AG08396 (cell line): Measurements from ENCODE around the gene PTPN1.
"Not testable (repeated sequence)": the region's sequence is repeated elsewhere in the genome, so short reads cannot be mapped to it uniquely, and the experiment has no call there.

ENCODE experiments used
- DNase-seq: peaks from one replicate; pipeline ENCODE4 v3.0.0; 2012; ENCODE audit warnings: low spot score, mixed read lengths

PTPN1 gene

GRCh38 chr20:50532221-50532620, 22.0 kb downstream of the PTPN1 start:
- DNase-seq: no peak

GRCh38 chr20:50533061-50533460, 22.9 kb downstream of the PTPN1 start:
- no peak for DNase-seq

DNA sequence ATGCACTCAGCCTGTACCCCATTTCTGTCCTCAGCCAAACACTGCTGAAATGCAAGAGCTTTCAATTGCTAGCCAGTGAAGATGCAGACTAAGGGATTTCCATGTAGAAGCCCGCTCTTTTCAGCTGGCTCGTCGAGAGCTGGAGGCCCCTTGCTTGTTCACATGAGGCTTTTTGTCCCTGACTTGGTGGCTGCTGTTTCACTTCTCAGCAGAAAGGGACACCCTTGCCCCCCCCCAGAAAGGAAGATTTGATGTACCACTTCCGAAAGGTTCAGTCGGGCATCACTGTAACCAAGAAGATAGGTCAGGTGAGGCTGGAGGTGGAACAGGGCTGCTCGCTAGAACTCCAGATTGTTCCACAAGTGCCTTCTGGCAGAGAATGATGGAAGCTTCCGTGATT, 23.3 kb downstream of the PTPN1 start:
- no peak for DNase-seq

DNA sequence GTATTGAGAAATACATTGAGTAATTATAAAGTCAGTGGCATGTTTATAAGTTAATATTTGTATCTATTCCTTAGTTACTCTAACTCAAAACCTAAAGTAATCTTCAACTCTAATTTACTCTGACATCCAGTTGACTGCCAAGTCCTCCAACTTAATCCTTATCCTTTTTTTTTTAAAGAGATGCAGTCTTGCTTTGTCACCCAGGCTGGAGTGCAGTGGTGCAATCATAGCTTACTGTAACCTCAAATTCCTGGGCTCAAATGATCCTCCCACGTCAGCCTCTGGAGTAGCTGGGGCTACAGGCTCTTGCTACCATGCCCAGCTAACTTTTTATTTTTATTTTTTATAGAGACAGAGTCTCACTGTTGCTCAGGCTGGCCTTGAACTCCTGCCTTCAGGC, 24.4 kb downstream of the PTPN1 start:
- DNase-seq: no peak

- DNase-seq: no peak
Observed at GRCh38 chr20:50535162-50535561, 25.0 kb downstream of the PTPN1 start.

DNA sequence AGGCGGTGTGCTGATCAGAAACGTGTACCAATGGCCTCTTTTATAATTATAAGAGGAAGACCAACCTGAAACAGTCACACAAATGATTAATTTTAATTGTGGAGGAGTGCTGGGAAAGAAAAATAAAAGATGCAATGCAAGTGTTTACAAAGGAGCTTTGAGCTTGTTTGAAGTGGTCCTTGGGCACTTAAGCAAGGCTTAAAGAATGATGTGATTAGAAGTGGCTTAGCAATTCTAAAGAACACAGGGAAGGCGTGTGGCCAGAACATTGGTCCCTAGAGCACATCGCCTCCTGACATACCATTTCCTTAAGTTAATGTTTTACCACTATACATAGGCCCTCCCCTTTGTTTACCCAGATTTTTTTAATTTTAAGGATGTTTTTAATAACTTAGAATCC, 26.1 kb downstream of the PTPN1 start:
- DNase-seq: no peak

DNA sequence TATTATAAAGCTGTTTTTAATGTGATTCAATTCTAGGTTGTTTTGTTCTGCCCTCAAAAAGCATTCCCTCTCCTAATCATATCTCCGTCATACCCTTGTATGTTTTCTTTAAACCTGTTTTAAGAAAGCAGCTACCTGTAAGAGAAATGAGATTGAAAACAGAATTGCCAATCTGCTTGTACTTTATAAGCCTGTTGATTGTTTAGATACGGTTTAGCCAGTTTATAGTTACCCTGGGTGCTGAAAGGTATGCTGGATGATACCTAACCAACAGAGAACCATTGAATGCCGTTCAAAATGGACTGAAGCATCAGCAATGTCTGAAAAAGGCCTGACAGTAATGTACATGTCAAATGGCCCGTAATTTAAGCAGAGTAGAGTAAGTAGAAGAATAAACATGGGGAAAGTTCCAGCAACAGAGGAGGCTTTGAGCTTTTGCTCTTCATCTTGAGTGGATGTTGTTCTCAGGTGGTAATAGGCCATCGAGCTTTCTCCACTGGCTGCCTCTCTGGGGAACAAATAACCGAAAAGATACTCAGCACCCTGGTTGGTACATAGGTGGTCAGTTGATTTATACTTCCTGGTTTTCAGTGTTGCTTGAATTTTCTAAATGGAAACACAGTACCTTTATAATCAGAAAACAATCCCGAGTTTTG, 27.5 kb downstream of the PTPN1 start:
- no peak for DNase-seq

DNA sequence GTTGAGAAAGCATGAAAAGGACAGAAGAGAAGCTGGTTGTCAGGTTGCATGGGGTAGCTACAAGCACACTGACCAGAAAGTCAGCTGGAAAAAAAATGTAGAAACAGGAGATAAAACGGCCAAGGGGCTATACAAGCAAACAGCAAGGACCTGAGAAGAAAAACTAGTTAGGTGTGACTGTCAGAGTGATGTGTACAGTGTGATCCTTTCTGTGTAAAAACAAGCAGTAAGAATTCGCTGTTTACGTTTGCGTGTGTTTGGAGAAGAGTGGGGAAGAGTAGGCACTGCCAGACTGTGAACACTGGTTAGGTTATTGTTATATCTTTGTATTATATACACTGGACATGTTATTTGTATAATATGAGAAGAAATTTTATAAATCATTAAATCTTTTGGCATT, 28.1 kb downstream of the PTPN1 start:
- DNase-seq: no peak

DNA sequence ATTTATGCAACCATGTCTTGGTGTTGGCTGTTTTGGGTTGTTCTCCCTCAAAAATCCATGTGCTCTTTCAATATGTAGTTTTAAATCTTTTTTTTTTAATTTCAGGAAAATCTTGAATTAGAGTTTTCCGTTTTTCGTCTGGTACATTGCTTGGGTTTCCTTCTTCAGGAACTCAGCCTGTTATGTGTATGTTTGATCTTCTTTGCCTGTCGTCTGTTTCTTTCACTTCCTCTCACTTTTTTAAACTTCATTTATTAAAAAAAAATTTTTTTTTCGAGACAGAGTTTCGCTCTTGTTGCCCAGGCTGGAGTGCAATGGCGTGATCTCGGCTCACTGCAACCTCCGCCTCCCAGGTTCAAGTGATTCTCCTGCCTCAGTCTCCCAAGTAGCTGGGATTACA, 29.6 kb downstream of the PTPN1 start:
- not testable (repeated sequence) for DNase-seq

GRCh38 chr20:50540620-50541605, 30.7 kb downstream of the PTPN1 start:
- peak; percentile 47 for DNase-seq

DNA sequence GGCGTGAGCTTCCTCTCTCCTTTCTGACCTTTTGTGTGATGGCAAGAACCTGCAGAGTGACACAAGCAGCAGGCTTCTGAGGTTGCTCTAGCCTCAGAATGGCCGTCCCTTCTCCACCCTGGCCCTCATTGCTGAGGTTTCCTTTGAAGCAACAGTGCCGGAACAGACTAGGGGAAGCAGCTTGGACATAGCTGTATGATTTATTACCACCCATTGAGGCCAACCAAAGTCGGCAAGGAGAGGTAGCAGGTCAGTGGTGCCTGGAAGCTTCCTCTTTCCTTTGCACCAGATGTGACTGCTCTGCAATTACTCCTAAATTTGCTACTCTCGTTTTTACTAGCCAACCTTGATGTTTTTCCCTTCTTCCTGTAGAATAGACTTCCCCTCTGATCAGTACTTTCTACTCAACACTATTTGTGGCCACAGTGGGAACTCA, 31.4 kb downstream of the PTPN1 start:
- no peak for DNase-seq

DNA sequence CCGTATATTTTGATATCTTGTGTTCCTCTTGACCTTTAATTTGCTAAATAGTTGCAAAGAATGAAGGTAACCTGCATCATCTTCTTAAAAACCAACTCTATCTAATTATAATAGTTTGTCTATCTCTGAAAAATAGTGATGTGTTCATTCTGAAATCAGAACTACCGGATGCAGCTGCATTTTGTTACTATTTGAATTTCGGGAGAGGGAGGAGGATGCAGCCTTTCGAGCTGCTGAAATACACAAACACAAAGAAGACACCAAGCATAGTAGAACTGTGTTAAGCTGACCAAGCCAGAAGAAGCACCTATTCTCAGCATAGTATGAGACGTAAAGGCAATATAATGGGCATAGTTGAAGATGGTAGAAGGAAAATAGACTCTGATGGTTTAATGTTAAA, 33.1 kb downstream of the PTPN1 start:
- no peak for DNase-seq

DNA sequence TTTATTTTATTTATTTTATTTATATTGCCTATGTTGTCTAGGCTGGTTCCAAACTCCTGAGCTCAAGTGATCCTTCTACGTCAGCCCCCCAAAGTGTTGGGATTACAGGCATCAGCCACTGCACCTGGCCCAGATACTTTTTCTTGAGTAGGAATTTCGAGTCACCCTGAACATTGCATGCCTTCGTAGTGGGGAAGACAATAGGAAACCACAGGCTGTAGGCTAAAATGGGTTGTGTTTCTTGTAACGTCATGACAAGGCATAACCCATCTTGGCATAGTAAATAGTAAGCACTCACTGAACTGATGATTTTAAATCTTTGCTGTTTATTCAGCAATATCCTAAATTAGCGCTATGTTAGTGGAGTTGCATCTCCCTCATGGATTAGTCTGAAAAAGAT, 34.9 kb downstream of the PTPN1 start:
- no peak for DNase-seq

- DNase-seq: no peak
Observed at GRCh38 chr20:50546729-50547314, 36.6 kb downstream of the PTPN1 start.

DNA sequence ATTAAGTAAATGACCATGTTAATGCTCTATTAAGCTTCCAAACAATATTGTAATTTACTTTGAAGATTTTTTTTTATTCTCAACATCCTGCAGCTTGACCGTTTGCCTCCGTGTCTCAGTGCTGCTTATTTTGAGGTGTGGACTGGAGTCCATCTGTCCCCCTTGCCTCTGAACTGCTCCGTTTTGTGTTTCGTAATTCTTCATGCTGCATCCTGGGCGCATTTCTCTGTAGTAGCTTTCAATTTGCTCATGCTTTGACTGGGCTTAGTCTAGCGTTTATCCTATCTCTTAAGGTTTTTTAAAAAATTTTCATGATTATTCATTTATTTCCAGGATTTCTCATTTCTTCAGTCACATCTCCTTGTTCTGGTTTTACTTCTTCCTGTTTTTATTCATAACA, 37.8 kb downstream of the PTPN1 start:
- no peak for DNase-seq

DNA sequence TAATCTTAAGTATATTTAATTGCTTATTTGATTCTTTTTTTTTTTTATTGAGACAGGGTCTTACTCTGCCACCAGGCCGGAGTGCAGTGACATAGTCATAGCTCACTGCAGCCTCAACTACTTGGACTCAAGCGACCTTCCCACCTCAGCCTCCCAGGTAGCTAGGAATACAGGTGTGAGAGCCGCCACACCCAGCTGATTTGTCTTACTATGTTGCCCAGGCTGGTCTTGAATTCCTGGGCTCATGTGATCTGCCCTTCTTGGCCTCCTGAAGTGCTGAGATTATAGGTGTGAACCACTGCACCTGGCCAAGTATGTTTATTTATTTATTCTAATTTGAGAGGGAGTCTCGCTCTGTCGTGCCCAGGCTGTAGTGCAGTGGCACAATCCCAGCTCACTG, 38.2 kb downstream of the PTPN1 start:
- DNase-seq: no peak

GRCh38 chr20:50550531-50550930, 40.3 kb downstream of the PTPN1 start:
- DNase-seq: no peak

GRCh38 chr20:50551288-50551687, 41.1 kb downstream of the PTPN1 start:
- DNase-seq: no peak

DNA sequence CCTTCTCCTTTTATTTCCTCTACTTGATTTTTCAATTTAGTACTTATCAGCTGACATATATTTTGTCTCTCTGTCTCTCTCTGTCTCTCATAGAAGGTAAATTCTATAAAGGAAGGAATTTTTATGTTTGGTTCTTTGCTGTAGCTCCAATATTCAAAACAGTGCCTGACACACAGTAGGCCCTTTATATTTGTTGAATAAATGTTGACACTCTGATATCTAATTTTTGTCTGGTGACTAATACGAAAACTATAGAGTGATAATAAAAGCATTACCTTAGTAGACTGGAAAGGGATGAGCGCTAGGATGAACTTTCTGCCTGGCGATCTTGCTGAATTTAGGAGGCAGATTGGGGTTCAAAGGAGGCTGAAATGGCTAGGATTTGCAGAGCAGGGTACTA, 42.8 kb downstream of the PTPN1 start:
- DNase-seq: no peak

DNA sequence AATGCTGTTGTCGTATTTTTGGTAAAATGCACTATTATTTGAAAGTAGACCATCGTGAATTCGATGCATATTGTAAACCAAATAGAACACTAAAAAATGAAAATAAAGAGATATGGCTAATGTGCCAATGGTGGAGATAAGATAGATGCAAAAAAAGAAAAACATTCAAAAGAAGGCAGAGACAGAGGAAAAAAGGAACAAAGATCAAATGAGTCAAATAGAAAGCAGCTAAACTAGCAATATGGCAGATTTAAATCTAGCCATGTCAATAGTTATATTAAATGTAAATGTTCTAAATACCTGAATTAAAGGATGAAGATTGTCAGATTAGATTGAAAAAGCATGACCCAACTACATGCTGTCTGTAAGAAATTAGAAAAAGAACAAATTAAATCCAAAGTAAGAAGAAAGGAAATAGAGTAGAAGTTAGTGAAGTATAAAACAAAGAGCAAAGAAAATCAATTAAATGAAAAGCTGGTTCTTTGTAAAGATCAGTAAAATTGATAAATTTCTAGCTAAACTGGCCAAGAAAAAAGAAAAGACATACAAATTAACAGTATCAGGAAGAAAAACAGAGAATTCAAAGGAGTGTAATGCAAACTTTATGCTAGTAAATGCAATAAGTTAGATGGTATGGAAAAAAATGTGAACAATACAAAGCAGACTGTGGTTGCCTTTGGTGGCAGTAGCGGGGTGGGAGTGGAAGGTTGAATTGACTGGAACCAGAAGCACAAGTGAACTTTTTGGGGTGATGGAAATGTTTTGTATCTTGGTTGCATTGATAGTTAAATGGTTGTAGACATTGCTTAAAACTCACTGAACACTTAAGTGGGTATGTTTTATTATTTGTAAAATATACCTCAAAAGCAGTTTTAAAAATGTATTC, 44.8 kb downstream of the PTPN1 start:
- no peak for DNase-seq

- no peak for DNase-seq
Observed at GRCh38 chr20:50555662-50556061, 45.5 kb downstream of the PTPN1 start.

DNA sequence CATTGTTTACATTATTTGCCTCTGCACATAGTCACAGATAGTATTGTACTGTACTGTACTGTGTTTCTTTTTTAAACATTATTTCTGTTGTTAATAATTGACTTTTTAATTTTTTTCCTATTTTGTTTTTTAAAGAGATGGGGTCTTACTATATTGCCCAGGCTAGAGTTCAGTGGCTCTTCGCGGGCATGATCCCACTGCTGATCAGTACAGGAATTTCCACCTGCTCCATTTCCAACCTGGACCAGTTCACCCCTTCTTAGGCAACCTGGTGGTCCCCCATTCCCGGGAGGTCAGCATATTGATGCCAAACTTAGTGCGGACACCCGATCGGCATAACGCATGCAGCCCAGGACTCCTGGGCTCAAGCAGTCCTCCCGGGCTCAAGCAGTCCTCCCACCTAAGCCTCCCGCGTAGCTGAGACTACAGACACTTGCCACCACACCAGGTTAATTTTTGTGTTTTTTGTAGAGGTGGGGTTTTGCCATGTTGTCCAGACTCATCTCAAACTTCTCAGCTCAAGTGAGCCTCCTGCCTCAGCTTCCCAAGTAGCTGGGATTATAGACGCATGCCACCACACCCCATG, 47.5 kb downstream of the PTPN1 start:
- DNase-seq: no peak
